ENCODE measurements around the gene TMEM18. TPM values are rescaled to one million over a fixed set of nuclear protein-coding genes. Genes with fewer than 3 reads are reported as not detected.

Gene TMEM18
- total RNA-seq, 1 experiment from 2014 or later = 30.7 TPM

GRCh38 chr2:647691-648231 is 29.4 kb downstream of the TMEM18 start:
- no peaks in the 10 kb centered on the region for H3K9me3 ChIP-seq (ENCODE audit: control insufficient read depth, low read depth, low read length)
- no peaks in the 10 kb centered on the region for H4K20me1 ChIP-seq (ENCODE audit: control insufficient read depth, insufficient read depth, insufficient read length)
- no peak overlapping the region for H3T11ph ChIP-seq (ENCODE audit: low read length)
- H3K27me3 ChIP-seq (ENCODE audit: insufficient read depth, low read length) = no peaks in the 10 kb centered on the region; the same call in 1 of the 2 replicates
- H2AFZ ChIP-seq (ENCODE audit: low read length) = no peak overlapping the region
- H3K79me2 ChIP-seq (ENCODE audit: insufficient read depth, low read length) = no peaks in the 10 kb centered on the region
- Mint-ChIP-seq H3K9me3 (no peaks in the 10 kb centered on the region; a peak in 1 of 5 replicates), H3K4me3 (no peak overlapping the region), H3K27ac (no peak overlapping the region), H3K27me3 (ENCODE audit: low read depth) (peaks cover 28% of the 10 kb centered on the region), H3K4me1 (0 out of 4 replicates have a peak, but pooled peaks cover 0 to 3% of the 10 kb centered on the region in 2 experiments), H3K36me3 (ENCODE audit: insufficient read depth in 1 of 3, low read depth in 3 of 3) (no peaks in the 10 kb centered on the region; a peak in 1 of 7 replicates)
- no peak overlapping the region for H4K5ac ChIP-seq (ENCODE audit: insufficient read length, low read depth, low read length)
- H2BK12ac ChIP-seq (ENCODE audit: insufficient read length, low read depth, low read length) = no peak overlapping the region
- TF ChIP-seq CTCF (conservative IDR thresholded peaks at IDR 0.05) = no peak
- H3K4me1 ChIP-seq (ENCODE audit: insufficient read depth, low read length) = no peaks in the 10 kb centered on the region
- H2AK5ac ChIP-seq (ENCODE audit: insufficient read length, low read length) = no peak overlapping the region
- H3K18ac ChIP-seq (ENCODE audit: insufficient read length, low read depth, low read length) = no peak overlapping the region
- no peaks in the 10 kb centered on the region for H3K79me1 ChIP-seq (ENCODE audit: insufficient read depth, low read depth, low read length, poor library complexity, severe bottlenecking)
- no peak overlapping the region for H2BK15ac ChIP-seq (ENCODE audit: low read depth, low read length)
- H3K23me2 ChIP-seq (ENCODE audit: insufficient read length, low read depth, low read length, poor library complexity, severe bottlenecking) = no peaks in the 10 kb centered on the region
- no peak overlapping the region for H3K4me2 ChIP-seq (ENCODE audit: insufficient read depth, insufficient read length, low read length)
- no peak overlapping the region for H3K23ac ChIP-seq (ENCODE audit: insufficient read length, low read depth, low read length)
- no peak overlapping the region for H3K27ac ChIP-seq (ENCODE audit: insufficient read length, low read depth, low read length)
- H4K8ac ChIP-seq (replicated peaks; ENCODE audit: insufficient read length, low read depth, low read length) = no peak overlapping the region
- no peak overlapping the region for H3K4ac ChIP-seq (ENCODE audit: low read depth, low read length)
- WGBS (ENCODE audit: extremely low coverage, insufficient read length, low lambda C conversion rate) = no CpG with 5 or more reads among the region's 16 CpGs
- no peak overlapping the region for H3K56ac ChIP-seq (ENCODE audit: insufficient read length, low read depth, low read length)
- no peak overlapping the region for H2BK120ac ChIP-seq (ENCODE audit: low read depth, low read length, poor library complexity, severe bottlenecking)
- no peak overlapping the region for H3K9ac ChIP-seq (ENCODE audit: extremely low read depth, insufficient read length, low read length)
- no peak overlapping the region for H2BK20ac ChIP-seq (ENCODE audit: low read depth, low read length, poor library complexity, severe bottlenecking)
- no peak overlapping the region; the same call in 1 of the 2 replicates for H3K14ac ChIP-seq (ENCODE audit: insufficient read depth, low read length)
- DNase-seq = peak; percentile 14
- H2BK5ac ChIP-seq (ENCODE audit: insufficient read length, low read length) = no peak overlapping the region
- no peak overlapping the region for H4K91ac ChIP-seq (ENCODE audit: insufficient read length, low read depth, low read length)
